Activated CD4-positive, alpha-beta T cell treated with anti-CD3 and anti-CD28 coated beads, Interleukin-2, amount 10 ng/mL, durations not matched to agents 24 days and 14 days (primary cell): Measurements from ENCODE around the gene ENAH. TPM values are rescaled to one million over a fixed set of nuclear protein-coding genes. Genes with fewer than 3 reads are reported as not detected.
"Not testable (repeated sequence)": the region's sequence is repeated elsewhere in the genome, so short reads cannot be mapped to it uniquely, and the experiment has no call there.

Experiments
- DNase-seq: peaks from one replicate; pipeline ENCODE4 v3.0.0; 2022
- H3K27ac Mint-ChIP-seq: one replicate; pipeline ENCODE4 v1.8.0; 2022; ENCODE audit warnings: mild to moderate bottlenecking, mixed read lengths
- H3K27me3 Mint-ChIP-seq: one replicate; pipeline ENCODE4 v1.8.0; 2022; ENCODE audit warnings: mixed read lengths
- H3K36me3 Mint-ChIP-seq: one replicate; pipeline ENCODE4 v1.8.0; 2022; ENCODE audit warnings: low read depth, mild to moderate bottlenecking, mixed read lengths
- H3K4me1 Mint-ChIP-seq: one replicate; pipeline ENCODE4 v1.8.0; 2021; ENCODE audit warnings: mixed read lengths
- H3K4me3 Mint-ChIP-seq: one replicate; pipeline ENCODE4 v1.8.0; 2022; ENCODE audit warnings: mild to moderate bottlenecking, moderate library complexity, mixed read lengths
- H3K9me3 Mint-ChIP-seq: one replicate; pipeline ENCODE4 v1.8.0; 2021; ENCODE audit warnings: mixed read lengths
- intact Hi-C: fragments of 100-400 bp; cut with micrococcal nuclease; formaldehyde crosslinking; loops from one replicate; pipeline ENCODE4 v1.15.1; 2023
- total RNA-seq: library from RNA; stranded (reverse); gene quantifications from 2 replicates; pipeline ENCODE4 v1.2.3, GENCODE V29; 2022

The ENAH gene
- total RNA-seq, result 0.33 TPM in 1 of 2 replicates, not detected in the other

GRCh38 chr1:225652729-225653462 lies at the start of gene ENAH:
TSS of gene ENAH (minus strand) at chr1:225653123. CDS start at chr1:225652690, 433 bp downstream.
- peak within 1 kb of the TSS; percentile 83 for H3K4me3 Mint-ChIP-seq
- H3K27me3 Mint-ChIP-seq, result peaks cover 65% of the 10 kb centered on the region
- peak; percentile 79 for DNase-seq
- H3K4me1 Mint-ChIP-seq, result peaks cover 10% of the 10 kb centered on the region
- H3K27ac Mint-ChIP-seq, result no peak within 1 kb of the TSS
- no peaks in the 10 kb centered on the region for H3K36me3 Mint-ChIP-seq
- H3K9me3 Mint-ChIP-seq, result no peaks in the 10 kb centered on the region
- intact Hi-C loops, result loop anchor here (2.0 to 10.0 kb wide), 2 partner anchors 178 to 262 kb away; no protein-coding TSS in a partner anchor

- Mint-ChIP-seq H3K4me3 (no peak overlapping the region), H3K9me3 (no peaks in the 10 kb centered on the region), H3K4me1 (no peaks in the 10 kb centered on the region), H3K36me3 (no peaks in the 10 kb centered on the region), H3K27me3 (peaks cover 7% of the 10 kb centered on the region), H3K27ac (no peak overlapping the region)
- no peak for DNase-seq
- intact Hi-C loops, result no loop called here
Observed at GRCh38 chr1:225700889-225701465, 48.1 kb upstream of the ENAH start.

- Mint-ChIP-seq H3K27ac (no peak overlapping the region), H3K4me1 (no peaks in the 10 kb centered on the region), H3K27me3 (peaks cover 7% of the 10 kb centered on the region), H3K4me3 (no peak overlapping the region), H3K36me3 (no peaks in the 10 kb centered on the region), H3K9me3 (no peaks in the 10 kb centered on the region)
- DNase-seq, result no peak
- intact Hi-C loops, result no loop called here
Observed at GRCh38 chr1:225700164-225700821, 47.4 kb upstream of the ENAH start.

GRCh38 chr1:225699336-225699735 lies 46.4 kb upstream of the ENAH start:
- Mint-ChIP-seq H3K4me3 (no peak overlapping the region), H3K36me3 (no peaks in the 10 kb centered on the region), H3K9me3 (no peaks in the 10 kb centered on the region), H3K4me1 (no peaks in the 10 kb centered on the region), H3K27ac (no peak overlapping the region), H3K27me3 (peaks cover 12% of the 10 kb centered on the region)
- no peak for DNase-seq
- intact Hi-C loops, result no loop called here

GRCh38 chr1:225698194-225698593 lies 45.3 kb upstream of the ENAH start:
- H3K4me3 Mint-ChIP-seq, H3K4me1 Mint-ChIP-seq, H3K9me3 Mint-ChIP-seq, DNase-seq, H3K27ac Mint-ChIP-seq, H3K36me3 Mint-ChIP-seq, intact Hi-C loops: not testable (repeated sequence)
- peaks cover 12% of the 10 kb centered on the region for H3K27me3 Mint-ChIP-seq

- intact Hi-C loops, result no loop called here
- no peak overlapping the region for H3K27ac Mint-ChIP-seq
- no peaks in the 10 kb centered on the region for H3K9me3 Mint-ChIP-seq
- H3K36me3 Mint-ChIP-seq, result no peaks in the 10 kb centered on the region
- peaks cover 12% of the 10 kb centered on the region for H3K27me3 Mint-ChIP-seq
- no peaks in the 10 kb centered on the region for H3K4me1 Mint-ChIP-seq
- DNase-seq, result no peak
- no peak overlapping the region for H3K4me3 Mint-ChIP-seq
Observed at GRCh38 chr1:225697428-225697827, 44.5 kb upstream of the ENAH start.

- no peak overlapping the region for H3K27ac Mint-ChIP-seq
- H3K27me3 Mint-ChIP-seq, result peaks cover 12% of the 10 kb centered on the region
- no peaks in the 10 kb centered on the region for H3K9me3 Mint-ChIP-seq
- no peaks in the 10 kb centered on the region for H3K4me1 Mint-ChIP-seq
- intact Hi-C loops, result no loop called here
- no peak for DNase-seq
- H3K4me3 Mint-ChIP-seq, result no peak overlapping the region
- H3K36me3 Mint-ChIP-seq, result no peaks in the 10 kb centered on the region
Observed at GRCh38 chr1:225695578-225696337, 42.8 kb upstream of the ENAH start.

GRCh38 chr1:225694151-225694603 lies 41.3 kb upstream of the ENAH start:
- Mint-ChIP-seq H3K4me3 (no peak overlapping the region), H3K27ac (no peak overlapping the region), H3K36me3 (no peaks in the 10 kb centered on the region), H3K9me3 (no peaks in the 10 kb centered on the region), H3K4me1 (no peaks in the 10 kb centered on the region), H3K27me3 (peaks cover 5% of the 10 kb centered on the region)
- intact Hi-C loops, result no loop called here
- no peak for DNase-seq

- DNase-seq, intact Hi-C loops, H3K4me3 Mint-ChIP-seq, H3K36me3 Mint-ChIP-seq, H3K27me3 Mint-ChIP-seq, H3K9me3 Mint-ChIP-seq, H3K27ac Mint-ChIP-seq, H3K4me1 Mint-ChIP-seq: not testable (repeated sequence)
Observed at GRCh38 chr1:225693697-225694096, 40.8 kb upstream of the ENAH start.

GRCh38 chr1:225693085-225693696 lies 40.3 kb upstream of the ENAH start:
- H3K27me3 Mint-ChIP-seq, result peaks cover 6% of the 10 kb centered on the region
- intact Hi-C loops, result no loop called here
- H3K4me3 Mint-ChIP-seq, result no peak overlapping the region
- no peaks in the 10 kb centered on the region for H3K4me1 Mint-ChIP-seq
- no peaks in the 10 kb centered on the region for H3K9me3 Mint-ChIP-seq
- no peaks in the 10 kb centered on the region for H3K36me3 Mint-ChIP-seq
- no peak for DNase-seq
- no peak overlapping the region for H3K27ac Mint-ChIP-seq

- Mint-ChIP-seq H3K36me3 (no peaks in the 10 kb centered on the region), H3K4me3 (no peak overlapping the region), H3K27me3 (peaks cover 7% of the 10 kb centered on the region), H3K27ac (no peak overlapping the region), H3K9me3 (no peaks in the 10 kb centered on the region), H3K4me1 (no peaks in the 10 kb centered on the region)
- DNase-seq, result no peak
- intact Hi-C loops, result no loop called here
Observed at GRCh38 chr1:225692517-225692879, 39.6 kb upstream of the ENAH start.

- no peak overlapping the region for H3K27ac Mint-ChIP-seq
- DNase-seq, result no peak
- H3K27me3 Mint-ChIP-seq, result peaks cover 7% of the 10 kb centered on the region
- H3K4me3 Mint-ChIP-seq, result no peak overlapping the region
- intact Hi-C loops, result no loop called here
- H3K36me3 Mint-ChIP-seq, result no peaks in the 10 kb centered on the region
- H3K4me1 Mint-ChIP-seq, result no peaks in the 10 kb centered on the region
- no peaks in the 10 kb centered on the region for H3K9me3 Mint-ChIP-seq
Observed at GRCh38 chr1:225691861-225692516, 39.1 kb upstream of the ENAH start.

- Mint-ChIP-seq H3K9me3 (no peaks in the 10 kb centered on the region), H3K4me1 (no peaks in the 10 kb centered on the region), H3K36me3 (no peaks in the 10 kb centered on the region), H3K4me3 (no peak overlapping the region), H3K27me3 (peaks cover 7% of the 10 kb centered on the region), H3K27ac (no peak overlapping the region)
- intact Hi-C loops, result no loop called here
- DNase-seq, result no peak
Observed at GRCh38 chr1:225691377-225691776, 38.5 kb upstream of the ENAH start.
